Calu3 (cell line): ENCODE measurements around the gene SUGP1. TPM values are rescaled to one million over a fixed set of nuclear protein-coding genes. Genes with fewer than 3 reads are reported as not detected.

ENCODE experiments used
- BruUV-seq: library from RNA; stranded (reverse); fragments of 400-500 nt; replicated peaks from 2 replicates; lab custom pipeline; 2021; lab: Mats Ljungman, UMichigan
- CTCF ChIA-PET: fragments of 300-600 bp; sonication (Branson Sonifier 250); formaldehyde crosslinking; loops from one replicate; lab custom pipeline; 2022; ENCODE audit warnings: antibody characterized with exemption; lab: Charles Lee
- DNase-seq: peaks from one replicate; pipeline ENCODE4 v3.0.0; 2022
- H3K27ac Mint-ChIP-seq: one replicate; pipeline ENCODE4 v1.8.0; 2022; ENCODE audit warnings: mixed read lengths; ENCODE audit not compliant: unreplicated experiment
- H3K27me3 Mint-ChIP-seq: one replicate; pipeline ENCODE4 v1.8.0; 2022; ENCODE audit warnings: mixed read lengths; ENCODE audit not compliant: unreplicated experiment
- H3K36me3 Mint-ChIP-seq: one replicate; pipeline ENCODE4 v1.8.0; 2022; ENCODE audit warnings: mild to moderate bottlenecking, moderate library complexity, mixed read lengths; ENCODE audit not compliant: insufficient read depth, unreplicated experiment
- H3K4me1 Mint-ChIP-seq: one replicate; pipeline ENCODE4 v1.8.0; 2022; ENCODE audit warnings: mild to moderate bottlenecking, low read depth, mixed read lengths; ENCODE audit not compliant: unreplicated experiment
- H3K4me3 Mint-ChIP-seq: one replicate; pipeline ENCODE4 v1.8.0; 2022; ENCODE audit warnings: mild to moderate bottlenecking, low read depth, moderate library complexity, mixed read lengths; ENCODE audit not compliant: unreplicated experiment
- H3K9me3 Mint-ChIP-seq: one replicate; pipeline ENCODE4 v1.8.0; 2022; ENCODE audit warnings: low read depth, mixed read lengths; ENCODE audit not compliant: unreplicated experiment
- CTCF ChIP-seq: fragments of 200-600 bp; IDR thresholded peaks from one replicate; pipeline ENCODE4 v1.8.0; 2022; ENCODE audit warnings: antibody characterized with exemption; ENCODE audit not compliant: unreplicated experiment
- intact Hi-C: fragments of 100-400 bp; cut with micrococcal nuclease; formaldehyde crosslinking; loops from one replicate; pipeline ENCODE4 v1.10.0; 2022; ENCODE audit not compliant: unreplicated experiment
- total RNA-seq: library from RNA; stranded (reverse); gene quantifications from 2 replicates; pipeline ENCODE4 v1.2.3, GENCODE V29; 2022

The SUGP1 gene
- total RNA-seq, 1 experiment from 2014 or later: 41.3 TPM

GRCh38 chr19:19274146-19274545 is 46.2 kb downstream of the SUGP1 start:
- H3K27me3 Mint-ChIP-seq: peaks cover 38% of the 10 kb centered on the region
- intact Hi-C loops: no loop called here
- TF ChIP-seq CTCF: no peak
- H3K27ac Mint-ChIP-seq: no peak overlapping the region
- H3K9me3 Mint-ChIP-seq: no peaks in the 10 kb centered on the region
- H3K4me1 Mint-ChIP-seq: no peaks in the 10 kb centered on the region
- CTCF ChIA-PET: no interaction called here
- no peak overlapping the region for H3K4me3 Mint-ChIP-seq
- peaks cover 5% of the 10 kb centered on the region for H3K36me3 Mint-ChIP-seq
- no peak for DNase-seq
- BruUV-seq: no TSS peak

- no peaks in the 10 kb centered on the region for H3K4me1 Mint-ChIP-seq
- intact Hi-C loops: no loop called here
Observed at GRCh38 chr19:19271828-19272599, 48.3 kb downstream of the SUGP1 start.

GRCh38 chr19:19270749-19271571 is 49.3 kb downstream of the SUGP1 start:
- no peak overlapping the region for H3K27ac Mint-ChIP-seq
- H3K4me1 Mint-ChIP-seq: no peaks in the 10 kb centered on the region
- DNase-seq: no peak
- H3K9me3 Mint-ChIP-seq: no peaks in the 10 kb centered on the region
- H3K36me3 Mint-ChIP-seq: no peaks in the 10 kb centered on the region
- TF ChIP-seq CTCF: no peak
- intact Hi-C loops: no loop called here
- CTCF ChIA-PET: no interaction called here
- BruUV-seq: no TSS peak
- H3K27me3 Mint-ChIP-seq: peaks cover 58% of the 10 kb centered on the region
- no peak overlapping the region for H3K4me3 Mint-ChIP-seq

More at GRCh38 chr19:19271828-19272599, 48.3 kb downstream of the SUGP1 start:
- CTCF ChIA-PET: no interaction called here
- no TSS peak for BruUV-seq
- Mint-ChIP-seq H3K27me3 (peaks cover 51% of the 10 kb centered on the region), H3K27ac (no peak overlapping the region), H3K4me3 (peak overlapping the region; percentile 37), H3K36me3 (peaks cover 5% of the 10 kb centered on the region), H3K9me3 (no peaks in the 10 kb centered on the region)
- TF ChIP-seq CTCF: no peak
- DNase-seq: no peak

- no peaks in the 10 kb centered on the region for H3K9me3 Mint-ChIP-seq
- H3K36me3 Mint-ChIP-seq: no peaks in the 10 kb centered on the region
- H3K27me3 Mint-ChIP-seq: peaks cover 66% of the 10 kb centered on the region
- no peak for DNase-seq
- H3K4me3 Mint-ChIP-seq: no peak overlapping the region
- intact Hi-C loops: no loop called here
- TF ChIP-seq CTCF: no peak
- CTCF ChIA-PET: no interaction called here
- no TSS peak for BruUV-seq
- H3K4me1 Mint-ChIP-seq: no peaks in the 10 kb centered on the region
- H3K27ac Mint-ChIP-seq: no peak overlapping the region
Observed at GRCh38 chr19:19269952-19270694, 50.2 kb downstream of the SUGP1 start.
